Smooth muscle cell (in vitro differentiated cells): ENCODE results near the gene ATP8B3. TPM values are rescaled to one million over a fixed set of nuclear protein-coding genes. Genes with fewer than 3 reads are reported as not detected.

Experiments
- DNase-seq: peaks from one replicate; lab custom pipeline; 2025; ENCODE audit not compliant: unreplicated experiment; lab: John Stamatoyannopoulos, UW
- H2AFZ ChIP-seq: fragments of 200-600 bp; sonication (generic); 2 replicates; pipeline ENCODE4 v1.6.0; 2016; ENCODE audit warnings: antibody characterized with exemption, low read depth, mild to moderate bottlenecking
- H3F3A ChIP-seq: fragments of 200-600 bp; sonication (generic); 2 replicates; pipeline ENCODE4 v1.6.0; 2017; ENCODE audit warnings: antibody characterized with exemption, low read depth
- H3K27ac ChIP-seq: fragments of 200-600 bp; sonication (generic); 2 replicates; pipeline ENCODE4 v1.5.1; 2016; ENCODE audit warnings: low read depth, mild to moderate bottlenecking
- H3K27me3 ChIP-seq: fragments of 200-600 bp; sonication (generic); 2 replicates; pipeline ENCODE4 v1.6.1; 2016; ENCODE audit warnings: low read depth, mild to moderate bottlenecking
- H3K36me3 ChIP-seq: fragments of 200-600 bp; sonication (generic); 2 replicates; pipeline ENCODE4 v1.5.1; 2016; ENCODE audit warnings: low read depth
- H3K4me1 ChIP-seq: fragments of 200-600 bp; sonication (generic); 2 replicates; pipeline ENCODE4 v1.5.1; 2016; ENCODE audit warnings: low read depth
- H3K4me2 ChIP-seq: fragments of 200-600 bp; sonication (generic); 2 replicates; pipeline ENCODE4 v1.6.0; 2016; ENCODE audit warnings: mild to moderate bottlenecking
- H3K4me3 ChIP-seq: fragments of 200-600 bp; sonication (generic); 2 replicates; pipeline ENCODE4 v1.5.1; 2016; ENCODE audit warnings: mild to moderate bottlenecking
- H3K79me2 ChIP-seq: fragments of 200-600 bp; sonication (generic); 2 replicates; pipeline ENCODE4 v1.6.0; 2016; ENCODE audit warnings: low read depth, mild to moderate bottlenecking
- H3K9ac ChIP-seq: fragments of 200-600 bp; sonication (generic); 2 replicates; pipeline ENCODE4 v1.6.0; 2016; ENCODE audit warnings: low read depth
- H3K9me3 ChIP-seq: fragments of 200-600 bp; sonication (generic); replicated peaks from 2 replicates; pipeline ENCODE4 v1.5.1; 2016; ENCODE audit warnings: low read depth
- H4K20me1 ChIP-seq: fragments of 200-600 bp; sonication (generic); 2 replicates; pipeline ENCODE4 v1.6.0; 2016; ENCODE audit warnings: low read depth
- CTCF ChIP-seq: fragments of 200-600 bp; sonication (generic); IDR thresholded peaks from 2 replicates; pipeline ENCODE4 v1.5.1; 2017; ENCODE audit warnings: borderline replicate concordance, mild to moderate bottlenecking, antibody characterized with exemption; ENCODE audit not compliant: insufficient read depth, poor library complexity, severe bottlenecking
- WGBS: methylation state at CpG from one replicate; pipeline ENCODE4 v1.1.7; 2016; ENCODE audit warnings: low lambda C conversion rate; 5-methylcytosine and 5-hydroxymethylcytosine counted together
- microRNA counts: library from miRNA; unstranded; fragments of <30 nt; microRNA quantifications from one replicate; lab custom pipeline; 2016
- microRNA-seq: library from miRNA; unstranded; fragments of <30 nt; microRNA quantifications from one replicate; pipeline ENCODE4, GENCODE V29; 2016; ENCODE audit warnings: borderline number of aligned reads
- polyA plus RNA-seq: library from polyadenylated mRNA; unstranded; fragments of >200 nt; fragmentation: Nextera tagmentation; extraction: Ambion mirVana; gene quantifications from 2 replicates; pipeline ENCODE4 v1.2.1, GENCODE V29; 2016
- total RNA-seq: library from RNA; depleted of rRNA; stranded (reverse); fragments of >200 nt; gene quantifications from 2 replicates; pipeline ENCODE4 v1.2.3, GENCODE V29; 2014

Gene ATP8B3
- total and polyA plus RNA-seq, 2 experiments from 2014 or later, result 2.8 to 3.9 TPM

- H3K9me3 ChIP-seq, result no peaks in the 10 kb centered on the region
- no peaks in the 10 kb centered on the region for H3F3A ChIP-seq
- no peak overlapping the region for H3K4me3 ChIP-seq
- WGBS, result 79% methylated on average over 12 of the region's 22 CpGs
- H3K36me3 ChIP-seq, result no peaks in the 10 kb centered on the region
- H2AFZ ChIP-seq, result no peak overlapping the region
- no peak for DNase-seq
- no peaks in the 10 kb centered on the region for H3K4me1 ChIP-seq
- H3K79me2 ChIP-seq, result no peaks in the 10 kb centered on the region
- H3K4me2 ChIP-seq, result no peak overlapping the region
- H4K20me1 ChIP-seq, result no peaks in the 10 kb centered on the region
- no peak overlapping the region for H3K9ac ChIP-seq
- H3K27me3 ChIP-seq, result peaks cover 59% of the 10 kb centered on the region
- no peak for TF ChIP-seq CTCF
- no peak overlapping the region for H3K27ac ChIP-seq
Observed at GRCh38 chr19:1736927-1737326, 75.1 kb downstream of the ATP8B3 start.

- no peaks in the 10 kb centered on the region for H3K36me3 ChIP-seq
- H3K9me3 ChIP-seq, result no peaks in the 10 kb centered on the region
- H3K27ac ChIP-seq, result no peak overlapping the region
- no peaks in the 10 kb centered on the region for H3K79me2 ChIP-seq
- no peaks in the 10 kb centered on the region for H3K4me1 ChIP-seq
- no peak for TF ChIP-seq CTCF
- H3K9ac ChIP-seq, result no peak overlapping the region
- no peaks in the 10 kb centered on the region for H4K20me1 ChIP-seq
- no peak for DNase-seq
- H2AFZ ChIP-seq, result no peak overlapping the region
- no peak overlapping the region for H3K4me3 ChIP-seq
- H3K4me2 ChIP-seq, result no peak overlapping the region
- 86% methylated on average over 3 of the region's 3 CpGs for WGBS
- no peaks in the 10 kb centered on the region for H3F3A ChIP-seq
- peaks cover 60% of the 10 kb centered on the region for H3K27me3 ChIP-seq
Observed at GRCh38 chr19:1736280-1736679, 75.8 kb downstream of the ATP8B3 start.

GRCh38 chr19:1734321-1734966, 77.6 kb downstream of the ATP8B3 start:
- Histone ChIP-seq H3K9ac (no peak overlapping the region), H3K36me3 (no peaks in the 10 kb centered on the region), H3K27ac (no peak overlapping the region), H3K9me3 (no peaks in the 10 kb centered on the region), H3K4me1 (no peaks in the 10 kb centered on the region), H3K4me3 (no peak overlapping the region), H4K20me1 (no peaks in the 10 kb centered on the region), H3K27me3 (peaks cover 62% of the 10 kb centered on the region), H3K4me2 (no peak overlapping the region), H3K79me2 (no peaks in the 10 kb centered on the region), H2AFZ (no peak overlapping the region), H3F3A (no peaks in the 10 kb centered on the region)
- no peak for DNase-seq
- no peak for TF ChIP-seq CTCF
- WGBS, result 48% methylated on average over 28 of the region's 28 CpGs

MicroRNA genes within 50 kb of the gene (microRNA counts, 767-probe panel; counts per million panel counts)
- microRNA hsa-miR-1909-3p (lab: Ali Mortazavi, UCI), result 183 counts per million

Small RNA genes lying within 50 kb of the gene (microRNA-seq; reads per million reads assigned to microRNA genes)
- 2.3 reads per million for gene MIR1909

Other genes with a start within 250 kb of the ATP8B3 start
- 28.6 and 41.5 TPM in 2 replicates for gene MEX3D, start 244.0 kb downstream of the ATP8B3 start, total RNA-seq
- 8.4 and 9.3 TPM in 2 replicates for gene MEX3D, start 244.0 kb downstream of the ATP8B3 start, polyA plus RNA-seq
- gene MBD3, start 219.4 kb downstream of the ATP8B3 start, total RNA-seq, result 40.3 and 50.7 TPM in 2 replicates
- 47.3 and 52.7 TPM in 2 replicates for gene MBD3, start 219.4 kb downstream of the ATP8B3 start, polyA plus RNA-seq
- 32.3 and 40.4 TPM in 2 replicates for gene UQCR11, start 206.8 kb downstream of the ATP8B3 start, total RNA-seq
- gene UQCR11, start 206.8 kb downstream of the ATP8B3 start, polyA plus RNA-seq, result 550 and 592 TPM in 2 replicates
- gene TCF3, start 159.7 kb downstream of the ATP8B3 start, total RNA-seq, result 76.3 and 89.0 TPM in 2 replicates
- 145 and 150 TPM in 2 replicates for gene TCF3, start 159.7 kb downstream of the ATP8B3 start, polyA plus RNA-seq
- gene ONECUT3, start 58.8 kb downstream of the ATP8B3 start, total RNA-seq, result not detected in 2 replicates
- not detected in 2 replicates for gene ONECUT3, start 58.8 kb downstream of the ATP8B3 start, polyA plus RNA-seq
- gene REXO1, start 36.2 kb upstream of the ATP8B3 start, total RNA-seq, result 5.0 and 10.6 TPM in 2 replicates
- 11.6 and 17.9 TPM in 2 replicates for gene REXO1, start 36.2 kb upstream of the ATP8B3 start, polyA plus RNA-seq
- gene KLF16, start 51.3 kb upstream of the ATP8B3 start, total RNA-seq, result 4.3 and 5.8 TPM in 2 replicates
- gene KLF16, start 51.3 kb upstream of the ATP8B3 start, polyA plus RNA-seq, result 15.4 and 16.7 TPM in 2 replicates
- 42.9 and 49.2 TPM in 2 replicates for gene ABHD17A, start 73.2 kb upstream of the ATP8B3 start, total RNA-seq
- 98.3 and 106 TPM in 2 replicates for gene ABHD17A, start 73.2 kb upstream of the ATP8B3 start, polyA plus RNA-seq
- gene ADAT3, start 93.1 kb upstream of the ATP8B3 start, total RNA-seq, result 0.49 and 0.58 TPM in 2 replicates
- 2.0 and 4.8 TPM in 2 replicates for gene ADAT3, start 93.1 kb upstream of the ATP8B3 start, polyA plus RNA-seq
- 72.6 and 96.9 TPM in 2 replicates for gene SCAMP4, start 93.1 kb upstream of the ATP8B3 start, total RNA-seq
- 54.5 and 74.1 TPM in 2 replicates for gene SCAMP4, start 93.1 kb upstream of the ATP8B3 start, polyA plus RNA-seq
- 47.5 and 53.5 TPM in 2 replicates for gene CSNK1G2, start 128.9 kb upstream of the ATP8B3 start, total RNA-seq
- gene CSNK1G2, start 128.9 kb upstream of the ATP8B3 start, polyA plus RNA-seq, result 74.9 and 86.1 TPM in 2 replicates
- 37.8 and 45.2 TPM in 2 replicates for gene BTBD2, start 203.4 kb upstream of the ATP8B3 start, total RNA-seq
- 63.2 and 69.8 TPM in 2 replicates for gene BTBD2, start 203.4 kb upstream of the ATP8B3 start, polyA plus RNA-seq
- 30.1 and 43.6 TPM in 2 replicates for gene MKNK2, start 239.0 kb upstream of the ATP8B3 start, total RNA-seq
- 44.7 and 80.1 TPM in 2 replicates for gene MKNK2, start 239.0 kb upstream of the ATP8B3 start, polyA plus RNA-seq